NCI-H1105 treated with DMSO at 0.1 percent for 48 hours (cell line): Measurements from ENCODE around the gene C10orf62.

Source experiments
- DNase-seq: peaks from one replicate; lab custom pipeline; 2025; lab: John Stamatoyannopoulos, UW

Gene C10orf62

GRCh38 chr10:97584798-97585438, 4.6 kb upstream of the C10orf62 start:
- no peak for DNase-seq

DNA sequence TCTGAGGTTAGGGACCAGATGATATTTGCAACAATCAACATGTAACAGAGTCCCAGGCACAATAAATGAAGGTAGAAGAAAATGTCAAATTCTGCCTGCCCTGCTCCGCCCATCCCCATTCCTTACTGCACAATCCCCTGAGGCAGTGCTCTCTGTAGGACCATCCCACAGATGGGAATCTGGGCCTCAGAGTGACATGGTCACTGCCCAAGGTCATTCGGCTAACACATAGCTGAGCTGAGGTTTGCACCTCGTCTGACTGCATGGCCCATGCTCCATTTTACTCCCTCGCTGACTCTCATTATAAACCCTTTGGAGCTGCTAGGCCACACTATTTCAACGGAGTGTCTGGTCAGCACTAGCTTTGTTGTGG, 4.1 kb upstream of the C10orf62 start:
- DNase-seq = no peak

DNA sequence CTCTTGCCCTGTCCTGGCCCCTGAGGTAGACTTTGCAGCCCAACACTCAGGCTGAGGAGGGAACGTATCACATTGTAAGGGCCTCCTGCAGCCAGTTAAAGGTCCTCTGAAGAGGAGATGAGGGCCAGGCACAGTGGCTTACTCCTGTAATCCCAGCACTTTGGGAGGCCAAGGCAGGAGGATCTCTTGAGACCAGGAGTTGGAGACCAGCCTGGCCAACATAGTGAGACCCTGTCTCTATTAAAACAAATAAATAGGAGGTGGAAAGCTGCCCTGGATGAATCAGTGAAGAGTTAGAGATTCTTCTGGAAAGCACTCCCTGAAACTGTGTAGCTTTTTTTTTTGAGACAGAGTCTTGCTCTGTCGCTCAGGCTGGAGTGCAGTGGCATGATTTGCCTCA, 2.3 kb upstream of the C10orf62 start:
- DNase-seq = no peak

DNA sequence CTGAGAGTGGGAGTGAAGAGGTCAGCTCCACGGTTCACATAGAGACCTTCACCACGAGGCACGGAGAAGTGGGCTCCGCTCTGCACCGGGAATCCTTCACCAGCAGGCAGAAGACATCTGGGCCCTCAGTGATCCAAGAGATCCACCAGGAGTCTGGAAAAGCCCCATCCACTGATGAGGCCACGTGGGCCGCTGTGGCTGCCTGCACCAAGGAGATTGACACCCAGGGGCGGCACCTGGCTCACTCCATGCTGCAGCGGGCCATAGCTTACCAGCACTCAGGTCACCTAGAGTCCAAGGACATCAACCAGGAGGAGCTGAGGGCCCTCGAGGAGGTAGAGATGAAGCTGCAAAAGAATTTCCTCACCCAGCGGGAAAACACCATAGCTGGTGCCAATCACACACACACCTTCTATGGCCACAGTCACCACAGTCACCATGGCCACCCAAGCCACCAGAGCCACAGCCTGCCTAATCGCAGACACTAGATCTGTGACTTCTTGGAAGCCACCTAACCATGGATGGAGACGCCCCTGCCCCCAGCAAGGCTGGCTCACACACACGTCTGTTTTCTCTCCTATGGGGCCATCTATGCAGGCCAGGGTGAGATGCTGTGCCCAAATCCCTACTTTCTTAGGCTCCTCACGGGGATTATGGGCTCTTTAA, 694 bp downstream of the C10orf62 start:
- DNase-seq = no peak

DNA sequence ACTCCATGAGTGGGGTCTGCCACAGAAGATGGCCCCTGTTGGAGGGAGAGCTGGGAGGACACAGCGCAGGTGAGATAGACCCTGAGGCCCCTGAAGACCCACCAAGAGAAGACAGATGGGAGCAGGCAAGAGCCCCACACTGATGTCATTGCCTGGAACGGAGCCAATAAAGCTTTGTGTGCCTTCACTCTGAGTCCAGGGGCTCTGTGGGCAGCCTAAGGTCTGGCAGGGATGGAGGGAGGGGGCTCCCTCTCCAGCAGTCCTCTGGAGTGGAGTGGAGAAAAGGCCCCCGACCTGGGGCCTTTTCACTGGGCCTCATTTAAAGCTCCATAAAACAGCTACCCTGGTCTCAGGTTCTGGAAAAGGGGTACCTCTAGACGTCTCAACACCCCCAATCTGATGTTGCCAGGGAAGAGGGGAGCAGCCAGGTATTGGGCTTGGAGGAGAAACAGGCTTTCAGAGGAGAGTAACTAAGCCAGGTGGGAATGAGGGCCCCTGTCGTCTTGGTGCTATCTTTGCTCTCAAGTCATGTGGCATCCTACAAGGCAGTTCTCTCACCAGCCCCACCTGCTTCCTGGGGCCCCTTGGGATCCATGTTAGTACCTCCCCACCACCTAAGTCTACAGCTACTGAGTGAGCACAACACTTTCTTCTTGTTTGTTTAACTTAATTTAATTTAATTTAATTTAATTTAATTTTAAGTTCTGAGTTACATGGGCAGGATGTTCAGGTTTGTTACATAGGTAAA, 1.4 kb downstream of the C10orf62 start:
- no peak for DNase-seq

DNA sequence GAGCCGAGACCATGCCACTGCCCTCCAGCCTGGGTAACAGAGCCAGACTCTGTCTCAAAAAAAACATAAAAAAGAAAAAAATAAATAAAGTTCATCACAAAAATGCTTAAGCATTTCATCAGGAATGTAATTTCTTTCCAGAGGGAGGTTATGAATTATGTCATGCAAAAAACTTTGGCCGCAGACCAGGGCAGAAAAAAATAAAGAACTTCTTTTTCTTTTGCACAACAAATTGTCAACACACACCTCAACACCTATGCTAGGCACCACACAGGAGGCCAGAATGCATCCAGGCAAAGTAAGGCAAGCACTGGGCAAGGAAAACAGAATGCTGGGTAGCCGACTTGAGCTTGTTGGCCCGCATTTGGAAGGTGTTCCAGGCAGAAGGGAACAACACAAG, 3.9 kb downstream of the C10orf62 start:
- DNase-seq = no peak

- DNase-seq = no peak
Measured at GRCh38 chr10:97596101-97597082, 6.9 kb downstream of the C10orf62 start.

DNA sequence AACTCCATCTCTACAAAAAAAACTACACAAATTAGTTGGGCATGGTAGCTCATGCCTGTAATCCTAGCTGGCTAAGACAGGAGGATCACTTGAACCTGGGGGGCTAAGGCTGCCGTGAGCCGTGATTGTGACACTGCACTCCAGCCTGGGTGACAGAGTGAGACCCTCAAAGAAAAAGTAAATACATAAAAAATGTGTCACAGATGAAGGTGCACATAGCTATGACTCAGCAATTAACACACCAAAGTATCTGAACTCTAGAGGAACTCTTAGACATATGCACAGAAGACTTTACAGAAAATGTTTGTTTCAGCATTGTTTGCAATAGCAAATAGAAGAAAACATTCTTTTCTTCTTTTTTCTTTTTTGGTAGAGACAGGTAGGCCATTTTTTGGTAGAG, 8.3 kb downstream of the C10orf62 start:
- DNase-seq = no peak

DNA sequence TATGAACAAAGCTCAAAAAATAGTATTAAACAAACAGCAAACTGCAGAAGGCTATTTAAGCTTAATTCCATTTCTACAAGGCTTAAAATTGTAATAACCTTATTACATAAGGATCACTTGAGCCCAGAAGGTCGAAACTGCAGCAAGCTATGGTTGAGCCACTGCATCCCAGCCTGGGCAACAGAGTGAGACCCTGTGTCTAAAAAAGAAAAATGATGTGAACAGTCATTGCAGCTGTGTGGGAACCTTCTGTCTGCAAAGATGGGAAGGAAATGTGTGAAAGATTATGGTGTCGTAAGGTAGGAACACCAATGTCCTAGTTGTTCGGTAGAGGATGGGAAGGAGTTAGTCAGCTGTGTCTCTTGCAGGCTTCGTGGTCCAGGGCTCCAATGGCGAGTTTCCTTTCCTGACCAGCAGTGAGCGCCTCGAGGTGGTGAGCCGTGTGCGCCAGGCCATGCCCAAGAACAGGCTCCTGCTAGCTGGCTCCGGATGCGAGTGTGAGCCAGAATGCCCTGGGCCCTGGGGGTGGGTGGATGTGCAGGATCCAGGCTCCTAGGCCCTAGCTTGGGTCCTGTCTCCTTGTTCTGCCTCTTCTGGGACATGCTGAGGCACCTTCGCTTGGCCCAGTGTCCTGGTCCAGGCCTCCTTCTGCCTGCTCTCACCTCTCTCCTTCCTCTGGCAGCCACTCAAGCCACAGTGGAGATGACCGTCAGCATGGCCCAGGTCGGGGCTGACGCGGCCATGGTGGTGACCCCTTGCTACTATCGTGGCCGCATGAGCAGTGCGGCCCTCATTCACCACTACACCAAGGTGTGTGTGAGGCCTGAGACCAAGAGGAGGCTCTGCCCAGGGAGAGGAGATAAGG, 9.1 kb downstream of the C10orf62 start:
- no peak for DNase-seq

- no peak for DNase-seq
Measured at GRCh38 chr10:97599272-97599619, 9.7 kb downstream of the C10orf62 start.

- DNase-seq = no peak
Measured at GRCh38 chr10:97600616-97601015, 11.1 kb downstream of the C10orf62 start.

DNA sequence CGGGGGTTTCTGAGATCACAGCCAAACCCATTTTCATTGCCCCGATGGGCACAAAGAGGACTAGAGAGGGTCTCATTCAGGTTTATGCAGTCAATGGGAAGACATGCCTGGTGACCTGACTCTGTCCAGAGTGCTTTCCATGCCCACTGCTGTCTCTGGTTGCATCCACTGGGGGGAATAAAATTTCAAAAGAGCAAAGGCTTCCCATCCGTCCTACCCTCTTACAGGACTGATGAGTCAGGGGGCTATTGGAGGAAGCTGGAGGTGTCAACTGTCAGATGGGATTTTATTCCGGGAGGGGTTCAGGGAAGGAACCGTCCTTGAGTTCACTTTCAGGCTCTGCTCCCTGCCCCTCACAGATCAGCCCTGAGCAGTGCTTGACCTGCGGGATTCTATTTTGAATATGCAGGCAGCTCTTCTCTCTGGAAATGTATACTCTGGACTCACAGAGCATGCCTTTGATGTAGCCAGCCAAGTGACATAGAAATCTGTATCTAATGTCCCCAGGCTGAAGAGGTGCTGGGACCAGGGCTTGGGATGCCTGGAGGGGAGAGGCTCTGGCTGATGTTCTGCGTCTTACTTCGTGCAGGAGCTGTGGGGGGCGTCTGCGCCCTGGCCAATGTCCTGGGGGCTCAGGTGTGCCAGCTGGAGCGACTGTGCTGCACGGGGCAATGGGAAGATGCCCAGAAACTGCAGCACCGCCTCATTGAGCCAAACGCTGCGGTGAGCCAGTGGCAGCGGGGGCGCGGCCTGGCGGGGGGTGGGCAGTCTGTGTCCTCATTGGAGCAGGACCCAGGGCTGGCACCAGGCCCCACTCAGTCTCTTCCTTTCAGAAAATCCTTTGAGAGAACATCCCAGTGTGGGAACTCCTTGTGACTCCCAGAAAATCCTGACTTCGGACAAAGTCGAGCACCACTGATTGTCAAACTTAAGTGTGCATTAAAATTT, 12.0 kb downstream of the C10orf62 start:
- no peak for DNase-seq

- DNase-seq = no peak
Measured at GRCh38 chr10:97607095-97607636, 17.6 kb downstream of the C10orf62 start.

DNA sequence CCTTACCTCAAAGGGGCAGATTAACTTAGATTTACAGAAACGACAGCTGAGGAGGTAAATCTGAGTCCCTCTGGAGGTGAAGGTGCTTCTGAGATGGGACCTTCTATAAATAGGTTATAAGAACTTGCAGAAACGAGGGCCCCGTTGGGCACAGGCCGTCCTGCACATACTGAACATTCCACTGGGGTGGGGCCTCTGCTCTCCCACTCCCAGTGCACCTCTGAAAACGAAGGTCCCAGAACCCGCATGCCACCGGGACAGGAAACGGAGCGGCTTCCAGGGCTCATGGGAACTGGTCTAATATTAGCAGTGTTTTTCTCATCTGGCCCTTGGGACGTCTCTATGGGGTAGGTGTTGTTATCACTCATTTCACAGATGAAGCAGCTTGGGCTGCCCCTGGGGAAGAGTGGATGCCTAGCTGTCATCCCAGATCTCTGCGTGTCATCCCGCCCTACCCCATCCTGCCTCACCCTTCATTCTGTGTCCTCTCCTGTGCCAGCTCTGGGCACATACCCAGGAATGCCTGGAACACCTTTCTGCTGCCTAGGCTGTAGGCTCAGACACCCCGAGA, 19.6 kb downstream of the C10orf62 start:
- DNase-seq = no peak

GRCh38 chr10:97611473-97611872, 22.0 kb downstream of the C10orf62 start:
- no peak for DNase-seq

DNA sequence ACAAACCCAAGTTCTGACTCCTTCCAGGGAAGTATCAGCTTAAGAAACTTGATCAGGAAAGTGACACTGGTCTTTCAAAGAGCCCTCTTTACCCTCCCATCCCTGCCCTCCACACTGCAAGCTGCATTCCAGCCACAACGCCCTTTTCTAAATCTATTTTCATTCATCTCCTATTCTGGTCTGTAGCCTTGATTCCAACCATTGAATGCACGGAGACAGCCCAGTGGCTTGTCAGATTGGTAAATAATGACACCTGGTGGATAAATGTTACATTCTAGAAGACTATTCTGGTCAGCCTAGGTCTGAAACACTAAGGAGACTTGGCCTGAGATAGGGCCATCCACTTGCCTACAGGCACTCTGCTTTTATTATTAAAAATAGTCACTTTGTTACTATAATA, 22.9 kb downstream of the C10orf62 start:
- no peak for DNase-seq

DNA sequence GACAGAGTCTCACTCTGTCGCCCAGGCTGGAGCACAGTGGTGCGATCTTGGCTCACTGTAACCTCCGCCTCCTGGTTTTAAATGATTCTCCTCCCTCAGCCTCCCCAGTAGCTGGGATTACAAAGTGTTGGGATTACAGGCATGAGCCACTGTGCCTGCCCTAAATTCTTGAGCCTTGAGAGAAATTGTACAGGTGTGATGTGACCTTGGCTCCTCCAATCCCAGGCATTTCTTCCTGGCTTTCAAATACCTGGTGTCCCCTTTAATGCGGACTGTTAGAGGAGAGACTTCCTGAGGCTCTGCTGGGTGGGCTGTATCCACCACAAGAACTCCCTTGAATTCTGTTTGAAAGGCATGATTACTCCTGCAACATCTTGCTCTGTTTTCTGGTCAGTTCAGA, 28.8 kb downstream of the C10orf62 start:
- no peak for DNase-seq

- DNase-seq = no peak
Measured at GRCh38 chr10:97618733-97619132, 29.2 kb downstream of the C10orf62 start.

- no peak for DNase-seq
Measured at GRCh38 chr10:97623277-97623676, 33.8 kb downstream of the C10orf62 start.
